ENCODE data around the gene PHTF2.

Gene PHTF2

DNA sequence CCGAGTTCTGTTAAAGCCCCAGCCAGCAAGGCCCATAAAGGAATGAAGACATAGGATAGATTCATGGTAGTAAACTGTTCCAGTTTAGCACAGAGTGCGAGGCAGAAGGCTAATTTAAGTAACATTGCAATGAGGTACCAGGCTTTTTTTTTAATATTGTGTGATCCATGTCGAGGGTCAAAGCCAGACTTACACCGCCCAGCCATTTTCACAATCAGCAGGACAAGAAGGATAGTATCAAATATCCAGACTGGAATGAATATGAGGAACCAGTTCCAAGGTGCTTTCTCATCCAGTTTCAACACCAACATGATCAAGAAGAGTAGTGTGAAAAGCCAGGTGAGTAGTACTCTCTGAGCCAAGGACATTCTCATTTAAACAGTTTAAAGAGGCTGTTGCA lies 4.6 kb upstream of the PHTF2 start:
- no peak for DNase-seq (ENCODE audit: low read depth)

DNA sequence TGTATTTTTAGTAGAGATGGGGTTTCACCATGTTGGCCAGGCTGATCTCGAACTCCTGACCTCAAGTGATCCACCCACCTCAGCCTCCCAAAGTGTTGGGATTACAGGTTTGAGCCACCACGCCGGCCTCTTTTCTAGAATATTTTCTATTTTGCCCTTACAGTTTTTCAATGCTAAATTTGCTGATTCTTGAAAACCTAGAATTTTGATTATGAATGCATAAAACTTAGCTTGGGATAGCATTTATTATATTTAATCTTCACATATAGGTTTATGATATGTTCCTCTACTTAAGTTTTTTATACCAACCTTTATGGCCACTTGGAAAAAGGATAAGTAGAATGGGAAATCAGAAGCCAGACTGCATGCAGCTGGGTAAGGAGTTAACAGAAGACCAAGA lies 2.5 kb upstream of the PHTF2 start:
- no peak for DNase-seq (ENCODE audit: low read depth)

DNA sequence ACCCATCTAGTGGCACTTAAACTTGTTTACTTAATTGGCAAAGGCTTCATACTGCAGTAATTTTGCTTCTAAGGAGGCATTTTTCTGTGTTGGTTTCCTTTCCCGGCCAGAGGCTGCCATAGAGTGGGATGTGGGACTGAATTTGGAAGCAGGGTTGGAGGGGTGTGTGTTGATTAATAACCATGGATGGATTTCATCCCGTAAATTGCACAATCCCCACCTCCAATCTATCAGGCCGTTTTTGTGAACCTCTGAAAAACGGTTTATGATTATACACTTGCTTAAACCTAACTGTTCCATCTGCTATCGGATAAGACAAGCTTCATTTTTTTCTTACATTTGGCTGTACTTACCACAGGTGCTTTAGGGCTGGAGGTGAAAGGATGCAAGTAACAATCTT lies 1.6 kb upstream of the PHTF2 start:
- DNase-seq (ENCODE audit: low read depth), result no peak

DNA sequence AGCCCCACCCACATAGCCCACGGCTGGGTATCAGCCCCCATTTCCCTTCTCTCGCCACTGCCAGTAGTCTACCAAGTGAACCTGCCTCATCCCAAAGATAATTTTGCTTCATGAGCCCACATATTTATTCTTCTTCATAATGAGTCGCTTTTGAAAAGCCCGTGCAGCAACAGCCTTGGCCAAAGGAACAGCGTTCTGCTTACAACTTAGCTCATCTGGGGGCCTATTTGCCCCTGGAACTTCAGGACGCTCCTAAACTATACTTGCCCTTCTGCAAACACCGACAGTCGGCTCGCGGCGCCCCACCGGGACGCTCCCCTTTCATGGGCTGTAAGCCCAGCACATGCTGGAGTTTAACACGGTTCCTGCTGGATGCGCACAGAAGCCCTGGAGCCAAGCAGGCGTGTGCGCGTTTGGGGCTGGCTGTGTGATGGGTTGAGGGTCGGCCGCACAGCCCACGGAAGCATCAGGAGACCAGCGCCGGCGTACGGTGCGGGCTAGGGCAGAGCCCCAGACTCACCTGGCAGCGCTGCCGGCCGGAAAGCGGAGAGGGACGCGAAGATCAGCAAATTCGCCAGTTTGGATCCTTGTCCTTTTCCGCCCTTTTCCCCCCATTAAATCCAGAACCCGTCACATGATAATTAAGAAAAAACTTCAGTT lies 709 bp upstream of the PHTF2 start:
- DNase-seq (ENCODE audit: low read depth), result no peak

DNA sequence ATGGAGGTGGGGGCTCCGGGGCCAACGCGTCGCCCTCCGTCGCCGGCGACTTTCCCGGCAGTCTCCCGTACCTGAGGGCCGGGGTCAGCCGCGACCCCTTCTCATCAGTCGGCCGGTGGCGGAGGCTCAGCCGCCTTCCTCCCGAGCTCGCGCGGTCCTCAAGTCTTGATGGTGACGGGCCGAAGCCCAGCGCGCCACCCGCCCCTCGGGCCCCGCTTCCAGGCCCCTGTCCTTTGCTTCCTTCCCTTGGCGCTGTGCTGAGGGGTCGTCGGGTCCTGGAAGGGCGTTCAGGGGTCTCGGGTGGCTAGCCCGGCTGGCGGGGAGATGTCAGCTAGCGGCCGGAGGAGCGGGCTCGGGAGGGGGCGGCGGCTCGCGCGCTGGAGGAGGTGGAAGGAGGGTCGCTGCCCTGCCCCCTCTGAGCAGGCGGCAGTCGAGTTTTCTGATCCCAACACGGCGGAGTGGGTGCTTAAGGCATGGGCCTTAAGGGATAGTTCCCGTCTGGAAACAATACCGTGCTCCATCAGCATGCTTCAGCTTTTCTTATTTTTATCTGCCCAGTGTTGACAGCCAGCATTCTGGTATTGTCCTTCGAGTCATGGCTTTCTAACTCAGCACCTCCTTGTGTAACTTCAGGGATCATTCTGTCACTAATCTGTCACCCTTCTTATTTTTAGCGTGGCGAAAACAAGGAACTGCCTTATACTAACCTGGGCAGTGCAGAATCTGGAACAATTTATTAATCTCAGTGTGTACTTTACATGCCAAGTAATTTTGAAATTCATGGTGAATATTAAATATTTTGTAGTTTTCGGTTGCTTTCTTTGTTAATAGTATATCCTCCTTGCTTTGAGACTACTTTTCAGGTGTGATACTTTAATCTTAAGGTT lies 748 bp downstream of the PHTF2 start:
- no peak for DNase-seq (ENCODE audit: low read depth)

DNA sequence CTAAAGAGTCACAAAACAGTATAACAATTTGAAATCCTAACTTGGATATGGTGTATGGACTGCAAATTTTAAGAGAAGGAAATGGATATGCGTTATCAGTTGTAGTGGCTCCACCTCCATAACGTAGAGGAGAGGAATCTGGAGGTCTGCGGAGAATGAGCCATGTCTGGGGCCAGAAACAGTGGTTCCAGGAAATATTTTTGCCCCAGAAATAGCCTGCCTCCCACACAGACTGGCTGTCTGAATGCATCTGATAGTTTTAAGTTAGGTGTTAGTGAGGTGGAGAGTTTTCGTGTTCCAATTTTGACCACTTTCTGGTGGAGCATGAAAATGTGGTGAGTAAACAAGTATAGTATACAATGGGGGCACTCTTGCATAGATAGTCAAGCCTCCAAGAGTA lies 1.6 kb downstream of the PHTF2 start:
- DNase-seq (ENCODE audit: low read depth), result no peak

DNA sequence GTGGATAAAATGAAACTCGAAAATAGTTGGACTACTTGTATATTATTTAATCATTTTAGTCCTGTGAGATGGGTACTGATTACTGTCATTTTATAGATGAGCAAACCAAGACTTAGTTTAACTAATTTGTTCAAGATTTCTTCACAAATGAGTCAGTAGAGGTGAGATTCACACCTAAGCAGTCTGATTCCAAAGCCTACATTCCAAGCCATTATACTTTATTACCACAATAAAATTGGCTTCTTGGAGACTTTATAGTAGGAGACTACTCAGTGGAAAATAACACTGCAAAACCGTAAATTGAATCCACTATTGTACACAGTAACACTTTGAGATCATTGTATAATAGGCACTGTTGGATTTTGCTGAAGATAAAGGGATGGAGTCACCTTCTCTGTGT lies 2.2 kb downstream of the PHTF2 start:
- no peak for DNase-seq (ENCODE audit: low read depth)

DNA sequence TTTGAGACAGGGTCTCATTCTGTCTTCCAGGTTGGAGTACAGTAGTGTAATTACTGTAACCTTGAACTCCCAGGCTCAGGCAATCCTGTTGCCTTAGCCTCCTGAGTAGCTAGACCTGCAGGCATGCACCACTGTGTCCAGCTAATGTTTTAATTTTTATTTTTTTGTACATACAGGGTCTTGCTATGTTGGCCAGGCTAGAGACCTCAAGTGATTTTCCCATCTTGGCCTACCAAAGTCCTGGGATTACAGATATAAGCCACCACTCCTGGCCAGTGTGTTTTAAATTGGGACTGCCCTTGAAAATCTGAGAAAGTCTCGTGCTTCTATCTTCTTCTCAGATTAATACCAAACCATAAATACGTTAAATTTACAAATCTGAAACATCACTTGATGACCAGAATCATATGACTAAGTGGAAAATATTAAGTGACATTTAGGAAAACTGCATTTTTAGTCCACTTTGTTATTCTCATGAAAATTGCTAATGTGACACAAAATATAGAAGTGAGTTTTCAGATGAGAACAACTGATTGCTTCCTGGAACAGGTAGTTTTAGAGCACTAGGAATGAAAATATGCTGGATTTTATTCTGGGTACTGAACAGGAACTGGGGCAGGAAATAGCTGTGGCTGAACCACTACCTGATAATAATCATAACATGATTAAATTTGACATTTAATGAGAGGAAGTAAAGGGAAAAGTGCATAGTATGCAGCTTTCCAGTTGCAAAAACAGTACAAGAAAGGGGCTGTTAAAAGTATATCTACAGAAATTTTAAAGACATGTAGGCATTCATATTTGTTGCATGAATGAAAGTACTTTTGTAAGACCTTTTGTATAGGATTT lies 4.2 kb downstream of the PHTF2 start:
- DNase-seq (ENCODE audit: low read depth), result no peak

DNA sequence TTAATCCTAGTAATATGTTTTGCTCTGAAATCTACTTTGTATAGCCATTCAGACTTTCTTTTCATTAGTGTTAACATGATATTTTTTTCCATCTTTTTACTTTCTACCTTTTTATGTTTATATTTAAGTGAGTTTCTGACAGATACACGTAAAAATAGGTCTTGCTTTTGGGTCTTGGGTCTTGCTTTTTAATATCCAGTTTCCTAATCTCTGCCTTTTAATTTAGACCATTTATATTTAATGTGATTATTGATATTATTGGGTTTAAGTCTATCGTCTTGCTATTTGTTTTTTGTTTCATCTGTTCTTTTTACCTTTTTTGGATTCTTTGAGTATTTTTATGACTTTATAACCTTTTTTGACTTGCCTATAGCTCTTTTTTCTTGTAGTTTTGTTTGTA lies 7.9 kb downstream of the PHTF2 start:
- no peak for DNase-seq (ENCODE audit: low read depth)

DNA sequence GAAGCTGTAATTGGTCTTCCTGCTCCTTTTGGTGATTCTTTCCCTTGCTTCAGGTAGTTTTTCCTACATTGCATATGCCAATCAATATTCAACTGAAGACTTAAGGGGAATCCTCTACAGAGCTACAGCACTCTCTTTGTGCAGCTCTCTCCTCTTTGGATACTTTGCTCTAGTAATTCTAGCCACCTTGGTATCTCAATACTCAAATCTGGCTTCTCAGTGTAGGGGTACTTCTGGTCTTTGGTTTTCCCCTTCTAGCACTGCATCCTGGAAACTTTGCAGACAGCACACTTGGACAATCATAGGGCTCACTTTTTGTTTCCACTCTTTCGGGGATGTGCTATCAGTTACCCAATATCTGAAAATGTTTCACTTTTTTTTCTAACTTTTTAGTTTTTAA lies 9.9 kb downstream of the PHTF2 start:
- DNase-seq (ENCODE audit: low read depth), result no peak

DNA sequence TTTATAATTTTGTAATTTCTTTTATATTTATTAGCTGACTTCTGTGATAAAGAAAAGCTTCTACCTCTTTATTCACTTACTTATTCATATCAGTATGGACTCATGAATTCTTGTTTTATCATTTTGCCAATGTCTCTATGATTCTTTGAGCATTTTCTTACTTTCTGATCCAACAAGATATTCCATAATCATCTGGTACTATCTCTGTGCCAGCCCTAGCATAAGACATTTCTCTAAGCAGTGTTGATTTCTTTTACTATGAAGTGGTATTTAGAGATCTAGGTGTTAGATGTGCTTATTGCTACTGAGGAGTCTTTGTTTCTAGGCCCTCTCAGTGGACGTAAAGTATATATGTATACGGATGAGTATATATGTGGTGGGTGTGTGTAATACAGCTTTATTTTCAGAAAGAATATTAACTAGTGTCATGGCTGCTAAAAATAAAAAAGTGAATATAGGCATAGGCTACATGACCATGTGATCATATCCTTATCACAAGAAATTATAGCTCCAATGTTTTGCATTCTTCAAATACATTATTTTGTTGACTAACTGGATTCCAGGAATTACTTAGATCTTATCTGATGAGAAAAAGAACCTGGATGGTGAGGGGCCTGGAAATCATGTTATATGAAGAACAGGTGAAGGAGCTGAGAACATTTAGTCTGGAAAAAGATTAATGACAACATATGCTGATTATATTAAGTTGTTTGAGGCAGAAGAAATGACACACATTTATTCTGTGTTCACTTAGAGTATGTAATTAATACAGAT lies 13.1 kb downstream of the PHTF2 start:
- DNase-seq (ENCODE audit: low read depth), result no peak

DNA sequence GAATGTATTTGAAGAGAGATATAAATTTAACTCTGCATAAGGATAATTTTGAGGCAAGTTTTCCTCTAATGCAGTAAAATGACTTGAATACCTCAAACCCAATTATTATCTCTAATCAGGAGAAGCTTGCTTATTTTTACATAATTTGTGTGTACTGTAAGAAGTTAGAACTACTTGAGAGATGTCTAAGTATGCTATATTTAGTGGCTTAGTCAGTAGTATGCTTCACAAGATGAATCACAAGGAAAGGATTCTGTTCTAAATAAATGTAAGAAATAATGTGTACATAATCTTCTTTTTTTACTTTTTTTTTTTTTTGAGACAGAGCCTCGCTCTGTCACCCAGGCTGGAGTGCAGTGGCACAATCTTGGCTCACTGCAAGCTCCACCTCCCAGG lies 13.7 kb downstream of the PHTF2 start:
- DNase-seq (ENCODE audit: low read depth), result no peak

DNA sequence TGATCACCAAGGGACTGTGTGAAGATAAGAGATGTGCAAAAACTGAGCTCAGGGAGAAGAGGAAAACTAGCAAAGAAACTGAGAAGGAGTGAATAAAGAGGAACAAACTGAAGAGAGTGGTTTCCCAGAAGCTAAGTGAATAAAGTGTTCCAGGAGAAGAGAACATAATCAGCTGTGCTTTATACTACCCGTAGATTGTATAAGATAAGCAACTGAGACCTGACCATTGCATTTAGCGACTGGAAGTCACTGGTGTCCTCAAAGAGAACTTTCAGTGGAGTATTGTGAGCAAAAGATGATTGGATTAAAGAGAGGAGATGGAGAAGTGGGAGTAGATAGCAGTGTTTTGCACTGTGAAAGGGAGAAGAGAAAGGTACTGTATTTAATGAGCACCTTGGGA lies 14.6 kb downstream of the PHTF2 start:
- no peak for DNase-seq (ENCODE audit: low read depth)

DNA sequence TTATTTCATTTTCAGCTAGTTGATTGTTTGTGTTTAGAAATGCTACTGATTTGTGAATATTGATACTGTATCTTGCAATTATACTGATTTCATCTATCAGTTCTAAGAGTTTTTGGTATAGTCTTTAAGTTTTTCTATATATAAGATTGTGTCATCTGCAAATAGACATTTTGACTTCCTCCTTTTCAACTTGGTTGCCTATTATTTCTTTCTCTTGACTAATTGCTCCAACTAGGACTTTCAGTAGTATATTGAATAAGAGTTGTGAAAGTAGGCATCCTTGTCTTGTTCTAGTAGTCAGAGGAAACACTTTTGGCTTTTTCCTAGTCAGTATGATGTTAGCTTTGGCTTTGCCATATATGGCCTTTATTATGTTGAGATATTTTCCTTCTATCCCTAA lies 20.4 kb downstream of the PHTF2 start:
- no peak for DNase-seq (ENCODE audit: low read depth)

DNA sequence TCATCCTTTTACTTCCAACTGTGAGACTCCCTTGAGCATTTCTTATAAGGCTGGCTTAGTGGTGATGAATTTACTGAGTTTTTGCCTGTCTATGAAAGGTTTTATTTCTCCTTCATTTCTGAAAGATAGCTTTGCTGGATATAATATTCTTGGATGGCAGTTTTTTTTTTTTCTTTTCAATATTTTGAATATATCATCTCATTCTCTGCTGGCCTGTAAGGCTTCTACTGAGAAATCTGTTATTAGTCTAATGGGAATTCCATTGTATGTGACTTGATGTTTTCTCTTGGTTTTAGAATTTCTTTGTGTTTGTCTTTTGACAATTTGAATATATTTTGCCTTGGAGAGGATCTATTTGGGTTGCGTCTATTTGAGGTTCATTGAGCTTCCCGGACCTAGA lies 22.4 kb downstream of the PHTF2 start:
- DNase-seq (ENCODE audit: low read depth), result no peak

DNA sequence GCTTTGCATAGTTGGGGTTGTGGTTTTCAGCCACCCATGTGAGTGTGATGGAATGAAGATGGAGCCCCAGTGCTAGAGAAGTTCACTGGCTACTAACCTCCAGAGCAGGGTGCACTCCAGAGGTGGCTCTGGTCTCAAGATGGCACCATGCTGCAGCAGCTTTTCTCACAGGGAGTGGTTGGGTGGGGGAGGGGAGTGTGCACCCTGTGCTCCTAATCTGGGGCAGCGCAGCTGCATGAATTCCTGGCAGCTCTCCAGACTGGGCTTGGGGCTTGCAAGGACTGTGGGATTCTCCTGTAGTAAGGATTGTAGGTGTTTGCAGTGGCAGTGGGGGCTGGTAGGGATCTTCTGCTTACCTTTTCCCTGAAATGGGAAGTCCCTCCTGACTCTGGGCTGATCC lies 23.7 kb downstream of the PHTF2 start:
- DNase-seq (ENCODE audit: low read depth), result no peak

DNA sequence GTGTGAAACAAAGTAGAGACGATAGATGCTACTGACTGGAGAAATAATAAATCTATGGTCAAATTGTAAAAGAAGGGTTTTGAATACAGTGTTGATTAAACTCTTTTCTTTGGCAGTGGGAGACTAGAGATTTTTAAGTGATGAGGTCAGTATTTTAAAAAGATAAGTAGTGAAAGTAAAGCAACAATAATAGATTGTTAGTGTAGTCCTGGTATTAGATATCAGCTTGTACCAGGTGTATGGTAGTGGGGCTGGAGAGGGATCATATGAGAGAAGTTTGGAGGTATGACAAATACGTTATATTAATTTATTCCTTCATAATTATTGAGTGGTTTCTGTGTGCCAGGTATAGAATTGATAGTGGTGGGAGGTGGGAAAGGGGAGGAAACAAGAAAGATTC lies 25.2 kb downstream of the PHTF2 start:
- no peak for DNase-seq (ENCODE audit: low read depth)

DNA sequence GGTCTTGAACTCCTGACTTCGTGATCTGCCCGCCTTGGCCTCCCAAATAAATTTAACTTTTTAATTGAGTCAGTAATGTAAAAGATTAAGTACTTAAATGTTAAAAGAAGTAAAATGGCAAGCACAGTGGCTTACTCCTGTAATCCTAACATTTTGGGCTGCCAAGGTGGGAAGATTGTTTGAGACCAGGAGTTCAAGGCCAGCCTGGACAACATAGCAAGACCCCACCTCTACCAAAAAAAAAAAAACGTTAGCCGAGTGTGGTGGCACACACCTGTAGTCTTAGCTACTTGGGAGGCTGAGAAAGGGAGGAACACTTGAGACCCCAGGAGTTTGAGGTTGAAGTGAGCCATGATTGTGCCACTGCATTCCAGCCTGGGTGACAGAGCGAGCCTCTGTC lies 26.1 kb downstream of the PHTF2 start:
- DNase-seq (ENCODE audit: low read depth), result no peak

DNA sequence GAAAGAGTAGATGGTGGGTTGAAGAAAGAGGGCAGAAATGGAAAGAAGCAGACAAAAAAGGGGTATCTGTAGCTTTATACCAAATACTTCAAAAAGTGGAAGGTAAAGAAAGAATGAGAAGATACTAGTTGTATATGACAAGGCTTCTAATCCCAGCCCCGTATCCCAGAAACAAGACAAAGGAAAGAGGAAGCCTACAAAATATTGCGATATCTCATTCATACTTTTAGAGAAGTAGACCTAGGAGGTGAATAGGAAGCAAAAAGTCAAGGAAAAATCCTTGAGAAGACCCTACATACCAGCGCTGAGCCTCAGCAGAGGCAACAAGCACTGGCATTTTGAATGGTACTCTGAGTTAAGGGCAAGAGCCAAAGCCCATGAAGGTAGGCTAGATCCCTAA lies 26.6 kb downstream of the PHTF2 start:
- DNase-seq (ENCODE audit: low read depth), result no peak

DNA sequence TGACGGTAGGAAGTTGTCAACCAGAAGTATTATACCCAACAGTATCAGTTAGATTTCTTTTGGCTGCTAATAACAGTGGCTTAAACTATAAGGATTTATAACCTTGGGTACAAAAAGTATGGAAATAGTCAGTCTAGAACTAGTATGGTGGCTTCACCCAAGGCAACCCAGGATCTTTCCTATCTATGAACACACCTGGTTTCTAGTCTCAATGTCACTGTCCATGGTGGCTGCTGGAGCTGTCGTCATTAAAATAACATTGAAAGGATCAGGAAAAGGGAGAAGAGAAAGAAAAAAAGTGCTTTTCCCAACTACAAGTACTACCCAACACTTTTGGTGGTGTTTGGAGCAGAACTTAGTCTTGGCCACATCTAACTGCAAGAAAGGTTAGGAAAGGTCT lies 27.7 kb downstream of the PHTF2 start:
- DNase-seq (ENCODE audit: low read depth), result no peak

DNA sequence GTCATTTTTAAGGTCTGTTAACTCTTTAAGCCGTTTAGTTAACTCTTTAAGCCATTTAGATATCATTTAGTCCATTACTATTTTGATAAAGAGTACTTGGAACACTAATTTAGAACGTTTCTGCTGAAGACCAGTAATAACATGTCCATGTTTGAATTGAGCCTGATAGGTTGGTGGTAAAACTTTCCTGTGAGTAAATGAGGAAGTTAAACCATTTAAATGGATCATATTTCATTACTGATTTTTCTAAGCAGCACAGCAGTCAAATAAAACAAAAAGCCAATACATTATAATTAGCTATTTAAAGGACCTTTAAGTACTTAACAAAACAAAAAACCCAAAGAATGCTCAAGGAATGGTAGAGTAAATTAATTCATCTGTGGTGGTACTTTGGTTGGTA lies 29.4 kb downstream of the PHTF2 start:
- no peak for DNase-seq (ENCODE audit: low read depth)

All from activated gamma-delta T cell treated with anti-CD3 and anti-CD28 coated beads, Interleukin-2, amount 50 U/mL, for 16 hours (primary cell).